Transverse colon (tissue), 4 donors: ENCODE measurements around the gene GPR108. TPM values are rescaled to one million over a fixed set of nuclear protein-coding genes. Genes with fewer than 3 reads are reported as not detected.
"Not testable (repeated sequence)": the region's sequence is repeated elsewhere in the genome, so short reads cannot be mapped to it uniquely, and the experiment has no call there.

Experiments used
- DNase-seq: peaks from one replicate; pipeline ENCODE4 v3.0.0-alpha.2; 2019
- H3K27ac ChIP-seq, 4 donors: fragments of 200-600 bp; sonication (generic); 2 replicates each; pipeline ENCODE4 v1.5.1; 2016 to 2018; ENCODE audit warnings: inconsistent platforms in 4 of 4
- H3K27me3 ChIP-seq: fragments of 200-600 bp; sonication (generic); 2 replicates; pipeline ENCODE4 v1.5.1; 2017; ENCODE audit warnings: inconsistent platforms
- H3K36me3 ChIP-seq, 4 donors: fragments of 200-600 bp; sonication (generic); 2 replicates each; pipeline ENCODE4 v1.5.1; 2017 to 2019; ENCODE audit warnings: inconsistent platforms in 4 of 4
- H3K4me1 ChIP-seq, 4 donors: fragments of 200-600 bp; sonication (generic); 2 replicates each; pipeline ENCODE4 v1.5.1; 2017 to 2020; ENCODE audit warnings: inconsistent platforms in 4 of 4
- H3K4me3 ChIP-seq, 4 donors: fragments of 200-600 bp; sonication (generic); 1 replicate in 1 of 4; 2 replicates in 3 of 4; pipeline versions ENCODE4 v1.5.1 to v1.6.1; 2017 to 2019; ENCODE audit warnings: inconsistent platforms in 4 of 4
- H3K9me3 ChIP-seq, 2 donors: fragments of 200-600 bp; sonication (generic); 2 replicates each; pipeline ENCODE4 v1.5.1; 2017 to 2019; ENCODE audit warnings: inconsistent platforms in 2 of 2
- EP300 ChIP-seq: sonication (generic); formaldehyde crosslinking; IDR thresholded peaks from one replicate; pipeline ENCODE4 v1.6.1; 2017; ENCODE audit warnings: antibody characterized with exemption, low read depth
- POLR2A ChIP-seq: fragments of 450-650 bp; IDR thresholded peaks from one replicate; pipeline ENCODE4 v1.6.1; 2016; ENCODE audit warnings: antibody characterized with exemption, mild to moderate bottlenecking, moderate library complexity
- POLR2AphosphoS5 ChIP-seq, 3 donors: sonication (generic); formaldehyde crosslinking; IDR thresholded peaks; one replicate each; pipeline ENCODE4 v1.6.1; 2016; ENCODE audit warnings: antibody characterized with exemption in 3 of 3
- WGBS, 2 donors: methylation state at CpG; one replicate each; pipeline ENCODE4 v1.1.5; 2018; ENCODE audit warnings: low coverage in 1 of 2; 5-methylcytosine and 5-hydroxymethylcytosine counted together
- in situ Hi-C, 4 donors: fragments of 200-750 bp; cut with MboI; loops; one replicate each; pipeline versions ENCODE4 v1.15.0 to v1.15.1; 2017; ENCODE audit warnings: low sequenced_read_pairs in 3 of 4, low pct_ligation_motif_present in 1 of 4, low pct_unique_long_range_greater_than_20kb in 1 of 4
- intact Hi-C: fragments of 100-400 bp; cut with DNase I; formaldehyde crosslinking; loops from one replicate; pipeline ENCODE4 v1.15.1; 2023; ENCODE audit warnings: low total_unique reads
- total RNA-seq, 4 donors: library from RNA; depleted of rRNA; stranded (reverse); fragments of >200 nt; gene quantifications; one replicate each; pipeline ENCODE4 v1.1.0, GENCODE V29; 2016
- TF ChIP-seq, protein P1 (sequence below), 5 experiments: fragments of 200-600 bp in 3 of 5; fragments of 450-650 bp in 2 of 5; sonication (generic) in 3 of 5; IDR thresholded peaks; 1 replicate in 2 of 5; 2 replicates in 3 of 5; pipeline ENCODE4 v1.5.1; 2016 to 2017; ENCODE audit warnings: antibody characterized with exemption in 5 of 5, inconsistent platforms in 3 of 5, mild to moderate bottlenecking in 2 of 5, moderate library complexity in 1 of 5

The GPR108 gene
- total RNA-seq, 4 donors from 2014 or later: 38.0 to 118 (median 90.6) TPM

DNA sequence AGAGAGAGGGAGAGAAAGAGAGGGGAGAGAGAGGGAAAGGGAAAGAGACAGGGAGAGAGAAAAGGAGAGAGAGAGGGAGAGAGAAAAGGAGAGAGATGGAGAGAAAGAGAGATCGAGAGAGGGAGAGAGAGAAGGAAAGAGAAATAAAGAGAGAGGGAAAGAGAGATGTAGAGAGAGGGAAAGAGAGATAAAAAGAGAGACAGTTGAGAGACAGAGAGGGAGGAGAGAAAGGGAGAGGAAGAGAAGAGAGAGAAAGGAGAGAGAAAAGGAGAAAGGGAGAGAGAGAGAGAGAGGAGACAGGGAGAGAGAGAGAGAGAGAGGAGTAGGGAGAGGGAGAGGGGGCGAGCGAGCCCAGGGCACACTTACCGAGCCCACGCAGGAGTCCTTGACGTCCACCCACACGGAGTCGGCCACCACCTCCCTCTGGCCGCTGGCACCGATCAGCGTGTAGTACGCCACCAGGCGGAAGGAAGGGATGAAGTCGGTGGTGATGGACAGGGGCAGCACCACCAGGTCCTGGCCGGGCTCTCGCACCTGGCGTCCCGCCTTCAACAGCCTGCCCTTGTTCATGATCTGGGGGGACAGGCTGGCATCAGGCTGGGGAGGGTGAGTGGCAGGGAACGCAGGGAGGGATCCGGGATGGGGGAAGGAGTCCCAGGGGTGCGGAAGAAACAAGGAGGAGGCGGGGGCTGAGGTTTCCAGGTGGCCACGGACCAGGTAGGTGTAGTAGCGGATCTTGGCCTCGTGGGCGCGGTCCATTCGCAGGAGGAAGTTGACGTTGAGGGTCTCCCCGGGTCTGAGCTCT is 26.9 kb downstream of the GPR108 start:
- Histone ChIP-seq H3K4me1 (no peaks in the 10 kb centered on the region), H3K27ac (no peak overlapping the region), H3K9me3 (no peaks in the 10 kb centered on the region), H3K36me3 (no peaks in the 10 kb centered on the region), H3K4me3 (no peak overlapping the region), H3K27me3 (peaks cover 31% of the 10 kb centered on the region)
- 44 to 50% methylated on average over 1 to 30 of the region's 30 CpGs for WGBS, 2 donors
- no peak for DNase-seq
- intact Hi-C loops: no loop called here
- TF ChIP-seq POLR2AphosphoS5 (IDR thresholded peaks at IDR 0.05): no peak
- in situ Hi-C loops: loop anchor here in 1 of 4 donors (25.0 kb wide), 1 partner anchor 152 kb away; no protein-coding TSS in a partner anchor

GRCh38 chr19:6709549-6709948 is 27.8 kb downstream of the GPR108 start:
- Histone ChIP-seq H3K4me1 (no peaks in the 10 kb centered on the region), H3K9me3 (no peaks in the 10 kb centered on the region), H3K27me3 (peaks cover 31% of the 10 kb centered on the region), H3K36me3 (no peaks in the 10 kb centered on the region), H3K27ac (no peak overlapping the region), H3K4me3 (no peak overlapping the region)
- intact Hi-C loops (no loop called here), in situ Hi-C loops (loop anchor here in 1 of 4 donors (25.0 kb wide), 1 partner anchor 153 kb away; no protein-coding TSS in a partner anchor)
- TF ChIP-seq POLR2AphosphoS5 (IDR thresholded peaks at IDR 0.05) (no peak), EP300 (no peak)
- TF ChIP-seq, protein P1, sequence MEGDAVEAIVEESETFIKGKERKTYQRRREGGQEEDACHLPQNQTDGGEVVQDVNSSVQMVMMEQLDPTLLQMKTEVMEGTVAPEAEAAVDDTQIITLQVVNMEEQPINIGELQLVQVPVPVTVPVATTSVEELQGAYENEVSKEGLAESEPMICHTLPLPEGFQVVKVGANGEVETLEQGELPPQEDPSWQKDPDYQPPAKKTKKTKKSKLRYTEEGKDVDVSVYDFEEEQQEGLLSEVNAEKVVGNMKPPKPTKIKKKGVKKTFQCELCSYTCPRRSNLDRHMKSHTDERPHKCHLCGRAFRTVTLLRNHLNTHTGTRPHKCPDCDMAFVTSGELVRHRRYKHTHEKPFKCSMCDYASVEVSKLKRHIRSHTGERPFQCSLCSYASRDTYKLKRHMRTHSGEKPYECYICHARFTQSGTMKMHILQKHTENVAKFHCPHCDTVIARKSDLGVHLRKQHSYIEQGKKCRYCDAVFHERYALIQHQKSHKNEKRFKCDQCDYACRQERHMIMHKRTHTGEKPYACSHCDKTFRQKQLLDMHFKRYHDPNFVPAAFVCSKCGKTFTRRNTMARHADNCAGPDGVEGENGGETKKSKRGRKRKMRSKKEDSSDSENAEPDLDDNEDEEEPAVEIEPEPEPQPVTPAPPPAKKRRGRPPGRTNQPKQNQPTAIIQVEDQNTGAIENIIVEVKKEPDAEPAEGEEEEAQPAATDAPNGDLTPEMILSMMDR (IDR thresholded peaks at IDR 0.05): no peak
- DNase-seq: no peak
- 63 to 92% methylated on average over 4 to 14 of the region's 14 CpGs for WGBS, 2 donors

DNA sequence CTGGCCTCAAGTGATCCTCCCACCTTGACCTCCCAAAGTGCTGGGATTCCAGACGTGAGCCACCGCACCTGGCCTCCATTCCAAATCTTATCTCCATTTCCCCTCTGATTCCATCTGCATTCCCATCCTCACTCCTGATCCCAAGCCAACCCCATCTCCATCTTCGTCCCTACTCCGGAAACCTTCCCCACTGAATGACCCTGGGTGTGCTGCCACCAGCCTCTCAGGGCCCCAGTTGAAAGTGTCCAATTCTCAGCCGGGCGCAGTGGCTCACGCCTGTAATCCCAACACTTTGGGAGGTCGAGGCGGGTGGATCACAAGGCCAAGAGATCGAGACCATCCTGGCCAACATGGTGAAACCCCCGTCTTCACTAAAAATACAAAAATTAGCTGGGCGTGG is 28.5 kb downstream of the GPR108 start:
- H3K4me1 ChIP-seq, H3K27ac ChIP-seq, H3K9me3 ChIP-seq, H3K36me3 ChIP-seq, H3K4me3 ChIP-seq, DNase-seq, intact Hi-C loops: not testable (repeated sequence)
- in situ Hi-C loops: loop anchor here in 1 of 4 donors (25.0 kb wide), 1 partner anchor 153 kb away; no protein-coding TSS in a partner anchor
- 88 to 89% methylated on average over 4 to 12 of the region's 12 CpGs for WGBS, 2 donors
- peaks cover 31% of the 10 kb centered on the region for H3K27me3 ChIP-seq

GRCh38 chr19:6708346-6708745 is 29.0 kb downstream of the GPR108 start:
- Histone ChIP-seq H3K9me3 (no peaks in the 10 kb centered on the region), H3K4me3 (no peak overlapping the region), H3K27me3 (peaks cover 31% of the 10 kb centered on the region), H3K4me1 (no peaks in the 10 kb centered on the region), H3K36me3 (no peaks in the 10 kb centered on the region), H3K27ac (no peak overlapping the region)
- intact Hi-C loops: no loop called here
- WGBS, 2 donors: 77 to 90% methylated on average over 3 of the region's 3 CpGs
- TF ChIP-seq, protein P1 (IDR thresholded peaks at IDR 0.05): no peak
- DNase-seq: no peak
- in situ Hi-C loops: loop anchor here in 1 of 4 donors (25.0 kb wide), 1 partner anchor 154 kb away; no protein-coding TSS in a partner anchor

DNA sequence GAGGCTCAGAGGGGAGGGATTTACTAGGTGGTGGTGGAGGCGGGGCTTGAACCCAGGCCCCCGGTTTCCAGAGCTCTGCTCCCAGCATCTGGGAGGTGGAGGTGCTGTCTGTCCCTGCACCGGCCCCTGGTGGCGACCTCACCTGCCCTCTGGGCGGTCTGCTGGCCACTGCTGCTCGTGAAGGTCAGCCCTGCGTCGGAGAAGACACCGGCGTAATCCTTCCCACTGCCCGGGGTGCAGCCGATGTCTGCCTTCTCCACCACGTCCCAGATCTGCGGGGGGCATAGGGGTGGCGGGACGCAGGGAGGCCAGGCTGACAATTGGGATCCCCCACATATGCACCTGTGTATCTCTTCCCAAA is 29.7 kb downstream of the GPR108 start:
- H3K27ac ChIP-seq: no peak overlapping the region
- in situ Hi-C loops (loop anchor here in 1 of 4 donors (25.0 kb wide), 1 partner anchor 155 kb away; no protein-coding TSS in a partner anchor), intact Hi-C loops (no loop called here)
- no peak overlapping the region for H3K4me3 ChIP-seq
- H3K4me1 ChIP-seq: no peaks in the 10 kb centered on the region
- H3K27me3 ChIP-seq: peaks cover 31% of the 10 kb centered on the region
- no peaks in the 10 kb centered on the region for H3K36me3 ChIP-seq
- TF ChIP-seq POLR2AphosphoS5 (IDR thresholded peaks at IDR 0.05) (no peak), EP300 (no peak), POLR2A (no peak)
- TF ChIP-seq, protein P1 (IDR thresholded peaks at IDR 0.05): no peak
- 85 to 100% methylated on average over 1 to 12 of the region's 16 CpGs for WGBS, 2 donors
- no peaks in the 10 kb centered on the region for H3K9me3 ChIP-seq
- no peak for DNase-seq
